ENCODE results near the gene TFRC. TPM values are rescaled to one million over a fixed set of nuclear protein-coding genes. Genes with fewer than 3 reads are reported as not detected.
A peak's percentile ranks its signal among the peaks of the same experiment; 100 is the strongest.
"Not testable (repeated sequence)": the region's sequence is repeated elsewhere in the genome, so short reads cannot be mapped to it uniquely, and the experiment has no call there.

The TFRC gene
- total RNA-seq, 5 donors from 2014 or later (not counting 1 experiment from before 2014, with no cell fraction given): 71.3 to 162 (median 73.0) TPM

DNA sequence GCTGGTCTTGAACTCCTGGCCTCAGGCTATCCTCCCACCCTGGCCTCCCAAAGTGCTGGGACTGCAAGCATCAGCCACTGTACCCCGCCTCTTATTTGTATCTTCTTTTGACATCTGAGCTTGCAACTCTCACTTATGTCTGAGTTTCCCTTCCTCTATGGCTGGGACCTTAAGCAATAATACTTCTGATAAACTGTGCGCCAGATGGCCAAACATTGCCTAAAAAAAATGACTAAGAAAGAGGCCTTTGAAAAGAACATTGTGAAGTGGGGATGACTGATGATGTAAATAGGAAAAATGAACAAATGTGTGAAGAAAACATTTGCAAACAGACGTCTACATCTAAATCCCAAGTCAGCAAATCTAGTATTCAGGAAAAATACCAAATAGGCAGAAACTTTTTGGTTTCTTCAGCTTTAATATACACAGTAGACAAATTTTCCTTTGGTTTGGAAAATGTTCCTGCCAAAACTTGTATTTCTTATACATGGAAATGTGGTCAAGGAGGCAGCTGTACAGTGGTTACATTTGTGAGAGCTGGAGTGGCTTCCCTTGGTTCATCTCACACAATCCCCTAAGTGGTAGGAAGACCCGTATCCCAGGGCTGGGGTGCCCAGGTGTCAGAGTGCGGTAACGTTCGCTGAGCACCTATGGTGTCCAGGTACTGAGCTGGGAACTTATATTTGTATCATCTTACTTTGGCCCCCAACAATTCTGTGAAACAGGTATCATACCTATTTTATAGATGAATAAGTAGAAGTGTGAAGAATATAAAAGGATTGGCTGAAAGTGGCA lies 11.6 kb upstream of the TFRC start:
- Mint-ChIP-seq H3K4me3 (no peak overlapping the region), H3K9me3 (no peaks in the 10 kb centered on the region), H3K36me3 (no peaks in the 10 kb centered on the region), H3K27ac (no peak overlapping the region), H3K27me3 (no peaks in the 10 kb centered on the region), H3K4me1 (peaks cover under 1 to 6% (median 4%) of the 10 kb centered on the region in 3 donors)
- ATAC-seq (replicated peaks in 1 of 4): no peak
- no peak overlapping the region for H3K27ac ChIP-seq (ENCODE audit: low read length)
- POLR2A ChIA-PET: interaction anchor here (0.7 kb wide), 2 partner anchors 14 to 717 kb away, joined by 5 to 7 read pairs; no protein-coding TSS in a partner anchor
- H3K4me3 ChIP-seq (ENCODE audit: control insufficient read depth in 1 of 2, extremely low read depth in 1 of 2, low read length in 1 of 2): no peak overlapping the region
- no peak for DNase-seq
- CTCF ChIA-PET: interaction anchor here (0.6 to 0.7 kb wide), 3 partner anchors 18 to 169 kb away, joined by 3 to 4 read pairs (median 3); no protein-coding TSS in a partner anchor
- no peaks in the 10 kb centered on the region for H3K36me3 ChIP-seq (ENCODE audit: control insufficient read depth in 2 of 2, extremely low read depth in 1 of 2, insufficient read depth in 1 of 2, low read length in 1 of 2)
- H3K4me1 ChIP-seq (ENCODE audit: control insufficient read depth in 1 of 2, extremely low read depth in 1 of 2, insufficient read depth in 2 of 2, low read length in 2 of 2): no peaks in the 10 kb centered on the region
- H3K9me3 ChIP-seq: no peaks in the 10 kb centered on the region
- no peaks in the 10 kb centered on the region for H3K27me3 ChIP-seq (replicated peaks in 1 of 2; ENCODE audit: control insufficient read depth in 2 of 2, extremely low read depth in 1 of 2, insufficient read depth in 2 of 2, low read length in 1 of 2)
- 83% methylated on average over 1 of the region's 7 CpGs for WGBS (ENCODE audit: insufficient coverage)

DNA sequence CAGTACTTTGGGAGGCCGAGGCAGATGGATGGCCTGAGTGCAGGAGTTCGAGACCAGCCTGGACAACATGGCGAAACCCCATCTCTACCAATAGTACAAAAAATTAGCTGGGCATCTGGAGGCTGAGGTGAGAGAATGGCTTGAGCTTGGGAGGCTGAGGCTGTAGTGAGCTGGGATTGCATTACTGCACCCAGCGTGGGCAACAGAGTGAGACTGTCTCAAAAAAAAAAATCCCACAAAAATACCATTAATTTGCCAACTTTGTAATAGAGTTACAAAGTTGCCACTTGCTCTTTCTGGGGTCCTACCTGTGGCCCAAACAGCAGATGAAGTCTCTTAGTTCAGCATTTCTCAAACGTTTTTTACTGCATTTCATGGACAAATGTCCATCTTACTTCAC lies 6.0 kb upstream of the TFRC start:
- Histone ChIP-seq H3K27me3 (replicated peaks in 1 of 2; ENCODE audit: control insufficient read depth in 2 of 2, extremely low read depth in 1 of 2, insufficient read depth in 2 of 2, low read length in 1 of 2) (no peaks in the 10 kb centered on the region), H3K9me3 (no peaks in the 10 kb centered on the region), H3K4me1 (ENCODE audit: control insufficient read depth in 1 of 2, extremely low read depth in 1 of 2, insufficient read depth in 2 of 2, low read length in 2 of 2) (peaks cover 0 to under 1% of the 10 kb centered on the region in 2 experiments), H3K4me3 (ENCODE audit: control insufficient read depth in 1 of 2, extremely low read depth in 1 of 2, low read length in 1 of 2) (no peak overlapping the region), H3K36me3 (ENCODE audit: control insufficient read depth in 2 of 2, extremely low read depth in 1 of 2, insufficient read depth in 1 of 2, low read length in 1 of 2) (no peaks in the 10 kb centered on the region), H3K27ac (ENCODE audit: low read length) (no peak overlapping the region)
- ChIA-PET CTCF (interaction anchor here in 1 of 2 donors (1.5 kb wide), 1 partner anchor 15 kb away, joined by 3 read pairs; no protein-coding TSS in a partner anchor), POLR2A (no interaction called here)
- ATAC-seq (replicated peaks in 1 of 4) (no peak), DNase-seq (no peak)
- Mint-ChIP-seq H3K27ac (no peak overlapping the region), H3K9me3 (no peaks in the 10 kb centered on the region), H3K27me3 (no peaks in the 10 kb centered on the region), H3K4me1 (peaks cover under 1 to 1% (median under 1%) of the 10 kb centered on the region in 3 donors), H3K36me3 (no peaks in the 10 kb centered on the region), H3K4me3 (no peak overlapping the region)
- WGBS (ENCODE audit: insufficient coverage): 80% methylated on average over 1 of the region's 5 CpGs

DNA sequence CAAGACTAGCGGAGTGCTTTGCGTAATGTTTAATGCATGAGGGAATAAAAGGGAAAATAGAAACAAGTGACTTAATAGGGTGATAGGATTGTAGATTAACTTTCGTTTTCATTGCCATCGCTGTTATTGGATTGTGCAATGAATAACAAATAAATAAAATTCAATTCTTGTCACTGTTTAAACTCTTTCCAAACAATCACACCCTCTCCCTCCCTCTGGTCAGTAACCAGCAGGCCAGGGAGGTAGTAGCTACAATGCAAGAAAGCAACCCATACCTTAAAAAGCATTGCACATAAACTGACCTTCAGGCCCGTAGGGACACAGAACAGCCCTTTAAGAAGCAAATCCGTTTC lies 705 bp upstream of the TFRC start:
- H3K4me3 ChIP-seq (ENCODE audit: control insufficient read depth in 1 of 2, extremely low read depth in 1 of 2, low read length in 1 of 2): peak overlapping the region; percentile 86 to 90
- ATAC-seq (replicated peaks in 1 of 4): no peak
- Mint-ChIP-seq H3K4me1 (peaks cover 39 to 44% (median 40%) of the 10 kb centered on the region in 3 donors), H3K9me3 (no peaks in the 10 kb centered on the region), H3K36me3 (no peaks in the 10 kb centered on the region), H3K4me3 (peak overlapping the region; percentile 86 to 97 (median 95)), H3K27me3 (no peaks in the 10 kb centered on the region), H3K27ac (peak overlapping the region; percentile 95)
- ChIA-PET POLR2A (interaction anchor here (0.6 to 0.7 kb wide), 2 partner anchors 9 to 10 kb away, joined by 3 to 4 read pairs; no protein-coding TSS in a partner anchor), CTCF (no interaction called here)
- H3K36me3 ChIP-seq (ENCODE audit: control insufficient read depth in 2 of 2, extremely low read depth in 1 of 2, insufficient read depth in 1 of 2, low read length in 1 of 2): no peaks in the 10 kb centered on the region
- no peaks in the 10 kb centered on the region for H3K27me3 ChIP-seq (replicated peaks in 1 of 2; ENCODE audit: control insufficient read depth in 2 of 2, extremely low read depth in 1 of 2, insufficient read depth in 2 of 2, low read length in 1 of 2)
- H3K27ac ChIP-seq (ENCODE audit: low read length): peak overlapping the region; percentile 84
- H3K4me1 ChIP-seq (ENCODE audit: control insufficient read depth in 1 of 2, extremely low read depth in 1 of 2, insufficient read depth in 2 of 2, low read length in 2 of 2): peaks cover 24 to 36% of the 10 kb centered on the region in 2 experiments
- no peak for DNase-seq
- no CpG with 5 or more reads among the region's 6 CpGs for WGBS (ENCODE audit: insufficient coverage)
- no peaks in the 10 kb centered on the region for H3K9me3 ChIP-seq

DNA sequence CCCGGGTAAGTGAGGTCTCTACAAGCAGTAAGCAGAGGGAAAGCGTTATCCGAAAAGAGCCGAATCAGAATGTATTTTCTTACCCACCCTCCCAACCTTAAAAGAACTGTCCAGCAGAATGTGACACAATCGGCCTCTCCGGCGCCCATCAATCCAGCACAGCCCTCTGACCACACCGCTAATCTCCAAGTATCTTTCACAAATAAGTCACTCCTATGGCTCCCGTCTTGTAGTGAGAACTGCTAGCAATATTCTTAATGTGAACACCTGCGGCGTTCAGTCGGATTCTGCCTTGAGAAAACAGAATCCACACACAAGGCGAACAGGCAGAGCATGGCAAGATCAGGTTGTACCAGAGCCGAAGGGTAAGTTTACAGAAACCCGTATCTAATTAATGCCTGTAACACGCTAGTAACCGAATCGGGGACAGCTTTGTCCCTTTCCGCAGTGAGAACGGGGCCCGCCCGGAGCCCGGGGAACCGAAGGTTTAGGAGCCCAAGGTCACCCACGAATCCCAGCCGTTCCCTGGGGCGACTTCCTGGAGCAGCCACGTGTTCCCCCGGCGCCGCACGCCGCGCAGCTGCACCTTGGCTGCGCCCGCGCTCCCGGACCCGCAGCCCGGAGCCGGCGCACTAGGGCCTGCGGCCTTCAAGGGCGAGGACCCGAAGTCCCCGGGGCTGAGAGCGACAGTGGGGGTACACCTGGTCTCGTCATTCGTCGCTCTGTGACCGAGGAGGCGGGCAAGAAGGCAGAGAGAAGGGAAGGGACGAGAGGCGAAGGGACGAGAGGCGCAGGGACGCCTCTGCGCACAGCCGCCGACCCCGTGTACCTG lies 672 bp downstream of the TFRC start:
- Mint-ChIP-seq H3K9me3 (no peaks in the 10 kb centered on the region), H3K27ac (peak overlapping the region; percentile 84 to 94), H3K36me3 (peaks cover 4% of the 10 kb centered on the region), H3K4me1 (peaks cover 47 to 51% (median 47%) of the 10 kb centered on the region in 3 donors), H3K27me3 (no peaks in the 10 kb centered on the region), H3K4me3 (peak overlapping the region; percentile 86 to 97 (median 95))
- ATAC-seq (replicated peaks in 1 of 4) (peak; percentile 47 to 59 (median 58)), DNase-seq (peak; percentile 8 to 72 (median 33))
- under 1% methylated on average over 60 of the region's 61 CpGs for WGBS (ENCODE audit: insufficient coverage)
- H3K9me3 ChIP-seq: no peaks in the 10 kb centered on the region
- H3K27me3 ChIP-seq (replicated peaks in 1 of 2; ENCODE audit: control insufficient read depth in 2 of 2, extremely low read depth in 1 of 2, insufficient read depth in 2 of 2, low read length in 1 of 2): no peaks in the 10 kb centered on the region
- H3K4me3 ChIP-seq (ENCODE audit: control insufficient read depth in 1 of 2, extremely low read depth in 1 of 2, low read length in 1 of 2): peak overlapping the region; percentile 86 to 90
- CTCF ChIA-PET: no interaction called here
- H3K4me1 ChIP-seq (ENCODE audit: control insufficient read depth in 1 of 2, extremely low read depth in 1 of 2, insufficient read depth in 2 of 2, low read length in 2 of 2): peaks cover 24 to 36% of the 10 kb centered on the region in 2 experiments
- peaks cover 0 to 1% of the 10 kb centered on the region in 2 donors for H3K36me3 ChIP-seq (ENCODE audit: control insufficient read depth in 2 of 2, extremely low read depth in 1 of 2, insufficient read depth in 1 of 2, low read length in 1 of 2)
- peak overlapping the region; percentile 84 for H3K27ac ChIP-seq (ENCODE audit: low read length)
- POLR2A ChIA-PET: interaction anchor here (0.6 to 0.7 kb wide), 5 partner anchors 37 to 528 kb away, joined by 3 to 7 read pairs (median 4); no protein-coding TSS in a partner anchor

DNA sequence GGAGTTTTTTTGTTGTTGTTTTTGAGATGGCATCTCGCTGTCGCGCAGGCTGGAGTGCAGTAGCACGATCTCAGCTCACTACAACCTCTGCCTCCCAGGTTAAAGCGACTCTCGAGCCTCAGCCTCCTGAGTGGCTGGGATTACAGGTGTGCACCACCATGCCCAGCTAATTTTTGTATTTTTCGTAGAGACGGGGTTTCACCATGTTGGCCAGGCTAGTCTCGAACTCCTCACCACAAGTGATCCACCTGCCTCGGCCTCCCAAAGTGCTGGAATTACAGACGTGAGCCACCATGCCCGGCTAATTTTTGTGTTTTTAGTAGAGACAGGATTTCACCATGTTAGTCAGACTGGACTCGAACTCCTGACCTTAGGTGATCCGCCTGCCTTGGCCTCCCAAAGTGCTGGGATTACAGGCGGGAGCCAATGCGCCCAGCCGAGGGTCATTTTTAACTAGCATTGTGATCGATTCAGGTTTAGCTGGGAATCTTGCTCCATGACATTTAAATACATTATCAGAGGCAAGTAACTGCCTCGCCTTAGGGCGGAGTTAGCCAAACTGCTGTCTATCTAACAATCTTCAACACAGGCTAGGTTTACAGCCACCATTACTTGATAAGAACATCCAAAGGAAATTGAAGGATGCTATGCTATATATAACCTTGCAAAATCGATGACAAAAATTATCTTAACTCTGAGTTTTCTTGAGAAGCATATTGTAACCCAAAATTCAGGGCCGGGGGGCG lies 1.6 kb downstream of the TFRC start:
- Histone ChIP-seq H3K27ac (ENCODE audit: low read length) (peak overlapping the region; percentile 84), H3K36me3 (ENCODE audit: control insufficient read depth in 2 of 2, extremely low read depth in 1 of 2, insufficient read depth in 1 of 2, low read length in 1 of 2) (peaks cover 0 to 10% of the 10 kb centered on the region in 2 donors), H3K4me3 (ENCODE audit: control insufficient read depth in 1 of 2, extremely low read depth in 1 of 2, low read length in 1 of 2) (peak overlapping the region; percentile 86 to 90), H3K4me1 (ENCODE audit: control insufficient read depth in 1 of 2, extremely low read depth in 1 of 2, insufficient read depth in 2 of 2, low read length in 2 of 2) (peaks cover 24 to 38% of the 10 kb centered on the region in 2 experiments)
- H3K9me3 ChIP-seq; H3K9me3 Mint-ChIP-seq; ATAC-seq (replicated peaks in 1 of 4); DNase-seq; H3K27me3 Mint-ChIP-seq; H3K27me3 ChIP-seq (replicated peaks in 1 of 2; ENCODE audit: control insufficient read depth in 2 of 2, extremely low read depth in 1 of 2, insufficient read depth in 2 of 2, low read length in 1 of 2); H3K36me3 Mint-ChIP-seq: not testable (repeated sequence)
- Mint-ChIP-seq H3K4me3 (peak overlapping the region; percentile 86 to 97 (median 95)), H3K27ac (peak overlapping the region; percentile 84 to 94), H3K4me1 (peaks cover 49 to 51% (median 50%) of the 10 kb centered on the region in 3 donors)
- WGBS (ENCODE audit: insufficient coverage): 20% methylated on average over 13 of the region's 23 CpGs
- POLR2A ChIA-PET: interaction anchor here in 1 of 2 donors (0.5 to 0.7 kb wide), 5 partner anchors 13 to 542 kb away, joined by 4 to 8 read pairs (median 5); no protein-coding TSS in a partner anchor
- CTCF ChIA-PET: interaction anchor here in 1 of 2 donors (1.0 kb wide), 1 partner anchor 12 kb away, joined by 5 read pairs; no protein-coding TSS in a partner anchor
